GM21619 (cell line): ENCODE results near the gene NEDD4L.
A peak's percentile ranks its signal among the peaks of the same experiment; 100 is the strongest.

ENCODE experiments used
- ATAC-seq: cut with Tn5 transposase; IDR thresholded peaks from one replicate; pipeline ENCODE4 v1.9.1; 2021; ENCODE audit not compliant: unreplicated experiment

NEDD4L gene

GRCh38 chr18:58204776-58205442 lies 160.9 kb downstream of the NEDD4L start:
- no peak for ATAC-seq

GRCh38 chr18:58205443-58206160 lies 161.6 kb downstream of the NEDD4L start:
- no peak for ATAC-seq

GRCh38 chr18:58207520-58208152 lies 163.6 kb downstream of the NEDD4L start:
- ATAC-seq = no peak

DNA sequence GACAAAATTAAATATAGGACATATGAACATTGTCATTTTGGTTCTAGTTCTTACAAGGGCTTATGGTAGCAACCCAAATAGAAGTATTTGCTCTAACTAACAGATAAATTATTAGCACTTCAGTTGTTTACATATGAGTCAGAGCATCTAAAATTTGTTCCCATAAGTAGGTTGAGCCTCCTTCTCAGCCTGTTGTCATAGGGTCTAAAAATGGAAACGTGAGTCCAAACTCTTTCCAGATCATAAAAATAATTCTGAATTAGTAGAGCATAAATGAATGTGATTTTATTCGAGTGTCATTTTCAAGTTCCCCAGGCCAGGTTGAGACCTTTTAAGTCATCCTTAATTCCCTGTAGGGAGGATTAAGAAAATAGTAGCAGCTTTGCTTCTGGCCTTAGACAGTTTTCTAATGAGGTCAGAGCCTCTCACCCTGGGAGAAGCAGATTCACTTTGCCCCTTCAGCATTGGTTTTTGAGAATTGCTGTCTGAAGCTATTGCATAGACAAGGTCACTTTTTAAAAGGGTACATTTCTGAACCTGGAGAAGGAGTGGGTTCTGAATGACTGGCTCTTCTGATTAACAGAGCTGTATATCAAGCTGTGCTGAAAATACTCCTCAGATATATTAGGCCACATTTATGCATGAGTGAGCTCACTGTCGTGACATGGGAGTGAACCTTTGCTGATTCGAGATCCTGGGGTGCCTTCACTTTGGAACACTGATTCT lies 164.3 kb downstream of the NEDD4L start:
- no peak for ATAC-seq

DNA sequence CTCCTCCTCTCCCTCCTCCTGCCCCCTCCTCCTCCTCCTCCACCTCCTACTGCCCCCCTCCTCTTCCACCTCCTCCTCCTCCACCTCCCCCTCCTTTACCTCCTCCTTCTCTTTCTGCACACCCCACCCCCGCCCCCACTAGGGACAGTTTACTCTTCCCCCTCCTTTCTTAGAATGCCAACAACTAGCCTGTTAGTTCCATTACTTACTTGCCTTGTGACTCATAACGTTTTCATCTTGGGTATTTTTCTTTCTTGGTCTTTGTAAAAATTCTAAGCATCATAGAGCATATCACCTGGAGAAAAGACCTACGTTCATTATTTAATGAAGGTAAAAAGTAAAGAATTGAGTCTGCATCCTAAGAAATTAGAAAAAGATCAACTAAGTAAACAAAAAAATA lies 165.3 kb downstream of the NEDD4L start:
- no peak for ATAC-seq

DNA sequence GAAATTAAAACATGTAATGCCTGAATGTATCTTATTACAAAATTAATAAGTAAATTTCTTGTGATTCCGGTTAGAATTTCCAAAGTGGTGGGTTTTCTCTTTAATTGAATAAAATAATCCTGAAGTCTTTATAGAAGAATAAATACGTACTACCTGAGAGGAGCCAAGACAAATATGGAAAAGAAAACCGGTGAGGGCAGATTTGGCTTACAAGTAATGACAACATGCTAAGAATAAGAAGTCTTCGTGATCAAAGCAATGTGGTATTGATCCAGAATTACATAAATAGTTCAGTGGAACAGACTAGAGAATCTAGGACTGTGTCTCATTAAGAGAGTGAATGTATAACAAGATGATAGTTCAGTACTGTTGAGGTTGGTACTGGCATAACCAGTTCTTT lies 167.5 kb downstream of the NEDD4L start:
- no peak for ATAC-seq

- ATAC-seq = no peak
These were observed 168.2 kb downstream of the NEDD4L start for GRCh38 chr18:58212274-58212673.

- ATAC-seq = no peak
These were observed 169.4 kb downstream of the NEDD4L start for GRCh38 chr18:58213440-58213839.

DNA sequence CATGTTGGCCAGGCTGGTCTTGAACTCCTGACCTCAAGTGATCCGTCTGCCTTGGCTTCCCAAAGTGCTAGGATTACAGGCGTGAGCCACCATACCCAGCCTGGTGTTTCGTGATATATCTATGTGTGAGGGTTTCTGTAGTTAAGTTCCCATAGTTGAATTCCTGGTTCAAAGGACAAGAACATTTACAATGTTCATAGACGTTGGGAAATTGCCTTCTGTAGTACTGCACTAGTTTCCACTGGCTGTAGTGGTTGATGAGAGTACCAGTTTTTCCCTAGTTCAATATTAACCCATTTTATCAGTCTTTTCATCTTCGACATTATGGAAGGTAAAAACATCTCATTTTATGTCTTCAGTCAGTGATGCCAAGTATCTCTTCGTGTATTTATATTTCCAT lies 171.0 kb downstream of the NEDD4L start:
- no peak for ATAC-seq

- ATAC-seq = no peak
These were observed 172.1 kb downstream of the NEDD4L start for GRCh38 chr18:58216071-58216481.

DNA sequence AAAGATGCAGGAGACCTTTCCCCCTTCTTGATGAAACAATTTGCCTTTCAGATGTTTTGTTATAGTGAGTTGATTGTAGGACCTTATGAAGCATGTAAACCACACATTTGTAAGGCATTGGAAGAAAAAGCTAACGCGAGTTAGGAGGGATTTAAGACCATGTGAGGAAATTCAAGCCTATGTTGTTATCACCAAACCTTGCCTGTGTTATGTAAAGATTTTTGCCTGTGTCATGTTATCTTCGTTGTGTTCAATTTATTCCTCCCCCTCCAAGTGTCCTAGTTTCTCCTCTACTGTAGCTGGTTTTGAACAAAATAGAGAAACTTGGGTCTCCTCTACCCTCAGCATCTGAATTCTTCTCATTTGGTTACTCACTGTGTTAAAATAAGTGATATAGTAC lies 173.0 kb downstream of the NEDD4L start:
- no peak for ATAC-seq

DNA sequence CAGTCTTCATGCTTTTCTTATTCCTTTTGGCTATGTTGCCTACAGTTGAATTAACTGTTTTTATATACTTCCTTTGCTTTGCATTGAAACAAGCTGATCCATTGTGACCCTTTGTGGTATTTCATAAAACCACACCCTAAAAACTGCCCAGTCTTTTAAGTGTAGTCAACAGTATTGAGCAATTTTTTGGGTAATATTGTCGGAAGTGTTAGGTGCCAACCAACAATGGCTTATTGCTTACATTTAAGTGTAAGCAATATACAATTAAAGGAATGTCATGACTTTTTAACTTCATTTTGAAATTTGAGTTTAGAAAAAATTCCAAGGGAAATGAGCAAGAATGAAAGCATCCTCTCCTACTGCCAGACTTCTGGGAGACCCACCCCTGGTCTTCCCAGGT lies 174.1 kb downstream of the NEDD4L start:
- ATAC-seq = no peak

- no peak for ATAC-seq
These were observed 177.2 kb downstream of the NEDD4L start for GRCh38 chr18:58221060-58221725.

- ATAC-seq = no peak
These were observed 178.6 kb downstream of the NEDD4L start for GRCh38 chr18:58222432-58223125.

DNA sequence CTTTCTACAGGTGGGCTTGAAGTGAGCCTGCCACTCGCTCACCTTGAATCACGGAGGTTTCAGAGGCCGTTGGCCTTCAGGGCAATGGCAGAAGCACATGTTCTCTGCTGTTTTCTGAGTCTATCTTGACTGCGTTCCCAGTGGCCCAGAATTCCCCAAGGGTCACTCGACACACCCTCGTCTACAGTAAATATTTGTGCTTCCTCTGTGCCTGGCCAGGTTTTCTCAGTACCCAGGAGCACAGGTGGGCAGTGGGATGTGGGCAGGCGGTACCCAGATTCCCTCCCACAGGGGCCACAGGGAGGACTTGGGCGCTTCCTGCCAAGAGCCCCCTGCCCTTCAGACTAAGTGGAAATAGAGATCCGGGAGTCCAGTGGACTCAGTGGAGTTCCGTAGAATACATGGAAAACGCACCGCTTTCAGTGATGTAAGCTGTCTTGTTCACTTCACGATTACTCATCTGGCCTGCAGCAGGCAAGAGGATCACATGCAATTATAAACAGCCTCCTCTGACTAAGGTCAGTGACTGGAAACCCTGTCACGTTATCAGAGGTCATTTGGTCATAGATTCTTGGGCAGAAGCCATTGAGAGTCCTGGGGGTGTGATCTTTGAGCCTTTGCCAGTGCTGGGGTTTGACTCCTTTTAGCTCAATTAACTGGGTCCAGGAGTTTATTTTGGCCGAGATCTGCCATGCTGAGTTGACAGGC lies 179.8 kb downstream of the NEDD4L start:
- no peak for ATAC-seq

DNA sequence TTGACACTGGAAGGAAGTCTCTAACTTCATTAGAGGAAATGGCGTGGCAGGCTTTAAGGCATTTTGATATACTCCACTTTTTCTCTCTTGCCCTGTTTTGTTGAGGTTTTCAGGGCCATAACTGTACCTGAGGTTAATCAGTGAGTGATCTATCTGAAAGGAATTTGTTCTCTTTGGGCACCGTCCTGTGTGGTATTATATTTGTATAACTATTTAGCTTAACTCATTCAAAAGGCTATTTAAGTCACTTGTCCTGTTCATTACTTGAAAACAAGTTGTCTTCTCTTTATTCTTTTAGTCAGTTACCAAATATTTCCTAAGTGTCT lies 180.4 kb downstream of the NEDD4L start:
- no peak for ATAC-seq

DNA sequence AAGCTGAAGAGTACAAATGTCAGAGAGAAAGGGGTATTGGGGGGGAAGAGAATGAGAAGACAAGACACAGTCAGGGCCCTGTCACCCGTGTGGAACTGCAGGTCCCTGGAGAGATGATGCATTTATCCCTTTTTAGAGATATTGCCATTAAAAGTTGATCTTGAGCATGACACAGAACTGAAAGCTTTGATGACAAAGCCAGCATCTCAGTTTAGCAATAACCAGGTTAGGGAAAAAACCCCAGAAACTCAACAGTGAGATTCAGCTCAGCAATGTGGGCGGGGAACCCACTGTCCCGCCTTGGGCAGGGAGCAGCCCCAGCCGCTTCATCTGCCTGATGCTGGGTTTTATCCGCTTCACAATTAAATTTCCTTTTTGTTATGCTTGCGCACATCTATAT lies 181.1 kb downstream of the NEDD4L start:
- peak; percentile 89 for ATAC-seq

- no peak for ATAC-seq
These were observed 182.4 kb downstream of the NEDD4L start for GRCh38 chr18:58226429-58226828.

DNA sequence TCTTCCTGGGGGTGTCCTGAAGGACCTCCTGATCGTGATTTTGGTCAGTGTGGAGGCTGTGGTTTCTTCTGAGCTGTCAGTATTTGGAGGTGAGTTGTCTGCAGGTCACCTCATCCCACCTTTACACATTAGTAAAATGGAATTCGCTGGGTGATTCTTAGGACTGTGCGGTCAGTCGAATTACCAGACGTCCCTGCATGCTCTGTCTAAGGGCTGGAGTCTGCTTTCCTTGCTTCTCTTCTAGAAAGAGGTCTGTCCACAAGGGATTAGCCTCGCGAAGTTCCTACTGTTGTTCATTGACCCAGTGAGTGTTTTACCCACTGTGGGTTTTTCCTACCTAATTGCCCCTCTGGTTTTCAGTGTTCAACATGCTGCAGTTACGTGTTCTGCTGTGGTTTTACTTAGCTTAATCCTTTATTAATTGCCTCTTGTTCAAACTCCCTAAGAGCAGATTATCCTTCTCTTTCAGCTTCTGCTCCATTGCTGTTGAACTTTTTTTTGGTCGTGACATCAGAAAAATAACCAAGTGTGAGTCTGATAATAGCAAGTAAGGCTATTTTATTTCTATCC lies 183.4 kb downstream of the NEDD4L start:
- ATAC-seq = no peak

DNA sequence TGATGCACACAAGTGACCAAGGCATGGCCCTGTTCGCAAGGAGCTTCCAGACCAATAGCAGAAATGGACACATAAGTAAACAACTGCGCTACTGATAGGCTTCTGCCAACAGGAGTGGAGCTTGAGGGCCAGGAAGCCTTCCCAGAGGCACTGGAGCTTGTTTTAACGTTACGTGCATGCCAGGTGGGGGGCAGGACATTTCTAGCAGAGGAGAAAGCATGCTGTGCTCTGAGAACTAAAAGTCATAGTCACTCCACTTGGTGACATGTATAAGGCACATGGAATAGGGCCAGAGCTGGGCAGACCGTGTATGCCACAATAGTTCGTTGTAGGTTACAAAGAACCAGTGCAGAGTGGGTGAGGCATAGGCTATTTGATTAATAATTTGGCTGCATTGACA lies 184.2 kb downstream of the NEDD4L start:
- ATAC-seq = no peak
